PC-9 (cell line): ENCODE measurements around the gene OTUD1.

Experiments
- EZH2 ChIP-seq: fragments of 200-600 bp; sonication (generic); IDR thresholded peaks from 2 replicates; pipeline ENCODE4 v1.8.0; 2017; ENCODE audit warnings: antibody characterized with exemption, low read depth
- TF ChIP-seq, protein P1 (sequence below): fragments of 200-600 bp; sonication (generic); conservative IDR thresholded peaks from 2 replicates; pipeline ENCODE4 v1.6.1; 2017; ENCODE audit warnings: mixed run types, antibody characterized with exemption, mild to moderate bottlenecking, moderate library complexity

GRCh38 chr10:23439452-23439960 is 631 bp downstream of the OTUD1 start:
- no peak for TF ChIP-seq EZH2
- TF ChIP-seq, protein P1, sequence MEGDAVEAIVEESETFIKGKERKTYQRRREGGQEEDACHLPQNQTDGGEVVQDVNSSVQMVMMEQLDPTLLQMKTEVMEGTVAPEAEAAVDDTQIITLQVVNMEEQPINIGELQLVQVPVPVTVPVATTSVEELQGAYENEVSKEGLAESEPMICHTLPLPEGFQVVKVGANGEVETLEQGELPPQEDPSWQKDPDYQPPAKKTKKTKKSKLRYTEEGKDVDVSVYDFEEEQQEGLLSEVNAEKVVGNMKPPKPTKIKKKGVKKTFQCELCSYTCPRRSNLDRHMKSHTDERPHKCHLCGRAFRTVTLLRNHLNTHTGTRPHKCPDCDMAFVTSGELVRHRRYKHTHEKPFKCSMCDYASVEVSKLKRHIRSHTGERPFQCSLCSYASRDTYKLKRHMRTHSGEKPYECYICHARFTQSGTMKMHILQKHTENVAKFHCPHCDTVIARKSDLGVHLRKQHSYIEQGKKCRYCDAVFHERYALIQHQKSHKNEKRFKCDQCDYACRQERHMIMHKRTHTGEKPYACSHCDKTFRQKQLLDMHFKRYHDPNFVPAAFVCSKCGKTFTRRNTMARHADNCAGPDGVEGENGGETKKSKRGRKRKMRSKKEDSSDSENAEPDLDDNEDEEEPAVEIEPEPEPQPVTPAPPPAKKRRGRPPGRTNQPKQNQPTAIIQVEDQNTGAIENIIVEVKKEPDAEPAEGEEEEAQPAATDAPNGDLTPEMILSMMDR, result no peak
